Stimulated activated naive CD8-positive, alpha-beta T cell treated with anti-CD3 and anti-CD28 coated beads, Interleukin-15, amount 100 ng/mL, for 72 hours (primary cell): ENCODE data around the gene TMEM39A.

Source experiments
- ATAC-seq: fragments of 150-1000 bp; cut with Tn5 transposase; 2 replicates; pipeline ENCODE4 v1.10.0; 2021; ENCODE audit warnings: mild to moderate bottlenecking, moderate library complexity
- DNase-seq, 2 donors: peaks; one replicate each; pipeline ENCODE4 v3.0.0; 2021 to 2022
- H3K27ac Mint-ChIP-seq, 2 donors: one replicate each; pipeline ENCODE4 v1.8.0; 2022; ENCODE audit warnings: mild to moderate bottlenecking in 2 of 2, mixed read lengths in 2 of 2, moderate library complexity in 2 of 2
- H3K27me3 Mint-ChIP-seq: one replicate; pipeline ENCODE4 v1.8.0; 2022; ENCODE audit warnings: mixed read lengths
- H3K4me1 Mint-ChIP-seq: one replicate; pipeline ENCODE4 v1.8.0; 2022; ENCODE audit warnings: mild to moderate bottlenecking, mixed read lengths
- H3K4me3 Mint-ChIP-seq, 2 donors: one replicate each; pipeline ENCODE4 v1.8.0; 2022; ENCODE audit warnings: mild to moderate bottlenecking in 2 of 2, mixed read lengths in 2 of 2, moderate library complexity in 1 of 2
- H3K9me3 Mint-ChIP-seq, 2 donors: one replicate each; pipeline ENCODE4 v1.8.0; 2022; ENCODE audit warnings: mixed read lengths in 2 of 2

TMEM39A gene, protein sequence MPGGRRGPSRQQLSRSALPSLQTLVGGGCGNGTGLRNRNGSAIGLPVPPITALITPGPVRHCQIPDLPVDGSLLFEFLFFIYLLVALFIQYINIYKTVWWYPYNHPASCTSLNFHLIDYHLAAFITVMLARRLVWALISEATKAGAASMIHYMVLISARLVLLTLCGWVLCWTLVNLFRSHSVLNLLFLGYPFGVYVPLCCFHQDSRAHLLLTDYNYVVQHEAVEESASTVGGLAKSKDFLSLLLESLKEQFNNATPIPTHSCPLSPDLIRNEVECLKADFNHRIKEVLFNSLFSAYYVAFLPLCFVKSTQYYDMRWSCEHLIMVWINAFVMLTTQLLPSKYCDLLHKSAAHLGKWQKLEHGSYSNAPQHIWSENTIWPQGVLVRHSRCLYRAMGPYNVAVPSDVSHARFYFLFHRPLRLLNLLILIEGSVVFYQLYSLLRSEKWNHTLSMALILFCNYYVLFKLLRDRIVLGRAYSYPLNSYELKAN

DNA sequence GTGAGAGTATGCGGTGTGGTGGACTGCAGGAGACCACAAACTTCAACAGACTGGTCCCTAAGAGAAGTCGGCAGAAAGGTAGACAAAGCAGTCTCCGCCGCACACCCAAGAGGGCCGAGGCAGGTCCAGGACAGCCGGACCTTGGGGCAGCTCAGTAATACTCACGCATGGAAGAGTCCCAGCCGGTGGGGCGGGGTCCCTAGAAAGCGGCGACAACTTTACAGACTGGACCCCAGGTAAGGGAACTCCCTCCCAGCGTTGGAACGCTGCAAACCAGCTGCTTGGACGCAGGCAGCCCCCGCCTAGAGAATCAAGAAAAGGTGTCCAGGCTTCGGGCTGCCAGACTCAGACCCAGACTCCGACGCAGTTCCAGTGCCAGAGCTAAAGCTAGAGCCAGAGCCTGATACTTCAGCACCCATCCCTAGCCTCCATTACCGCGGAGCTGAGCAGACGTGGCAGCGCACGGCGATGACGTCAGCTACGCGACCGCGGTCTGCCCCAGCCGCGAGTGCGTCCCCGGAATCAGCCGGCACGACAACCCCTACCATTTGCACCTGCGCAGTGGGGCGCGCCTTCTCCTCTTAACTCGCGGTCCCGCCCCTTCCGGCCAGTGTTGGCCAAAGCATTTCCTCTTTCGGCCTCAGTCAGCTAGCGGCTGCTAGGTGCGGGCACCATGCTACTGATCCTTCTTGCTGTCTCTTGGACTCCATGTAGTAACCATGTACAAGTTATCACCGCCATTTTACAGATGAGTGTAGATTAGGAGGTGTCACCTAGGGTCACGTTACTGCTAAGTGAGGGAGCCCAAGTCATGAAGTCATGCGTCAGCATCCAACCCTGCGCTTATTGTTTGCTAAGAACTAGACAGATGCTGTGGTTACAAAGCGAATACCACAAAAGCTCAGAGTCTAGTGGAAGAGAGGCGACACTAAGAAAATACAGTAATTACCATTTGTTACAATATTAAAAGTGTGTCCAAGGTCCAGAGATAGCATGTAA lies at the start of gene TMEM39A:
Gene TMEM39A, minus strand, starts transcription at position 445 of the 999 bp plus-strand sequence. CDS start 1,541 bp downstream, outside the sequence.
- DNase-seq (peak; percentile 98 to 99), ATAC-seq (peak; percentile 94)
- peak within 1 kb of the TSS; percentile 89 to 90 for H3K4me3 Mint-ChIP-seq
- peak within 1 kb of the TSS; percentile 98 to 99 for H3K27ac Mint-ChIP-seq
- no peaks in the 10 kb centered on the region for H3K27me3 Mint-ChIP-seq
- H3K4me1 Mint-ChIP-seq, result peaks cover 39% of the 10 kb centered on the region
- peaks cover 0 to 5% of the 10 kb centered on the region in 2 donors for H3K9me3 Mint-ChIP-seq

DNA sequence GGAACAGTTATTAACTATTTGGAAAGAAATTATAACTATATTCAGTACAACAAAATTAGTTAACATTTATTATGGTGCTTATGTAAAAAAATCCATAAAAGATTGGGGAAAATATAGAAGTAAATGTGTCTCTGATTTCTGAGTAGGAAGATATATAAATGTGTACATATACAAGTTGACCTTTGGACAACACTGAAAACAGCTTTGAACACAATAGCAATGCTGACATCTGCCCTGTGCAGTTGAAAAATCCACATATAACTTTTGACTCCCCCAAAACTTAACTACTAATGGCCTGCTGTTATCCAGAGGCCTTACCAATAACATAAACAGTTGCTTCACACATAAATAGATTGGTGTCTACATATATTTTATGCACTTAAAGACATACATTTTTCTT lies 47.3 kb upstream of the TMEM39A start:
- H3K27ac Mint-ChIP-seq, result no peak overlapping the region
- no peaks in the 10 kb centered on the region for H3K9me3 Mint-ChIP-seq
- H3K4me3 Mint-ChIP-seq, result no peak overlapping the region
- no peak for DNase-seq
- no peak for ATAC-seq
- no peaks in the 10 kb centered on the region for H3K27me3 Mint-ChIP-seq
- H3K4me1 Mint-ChIP-seq, result peaks cover 32% of the 10 kb centered on the region

DNA sequence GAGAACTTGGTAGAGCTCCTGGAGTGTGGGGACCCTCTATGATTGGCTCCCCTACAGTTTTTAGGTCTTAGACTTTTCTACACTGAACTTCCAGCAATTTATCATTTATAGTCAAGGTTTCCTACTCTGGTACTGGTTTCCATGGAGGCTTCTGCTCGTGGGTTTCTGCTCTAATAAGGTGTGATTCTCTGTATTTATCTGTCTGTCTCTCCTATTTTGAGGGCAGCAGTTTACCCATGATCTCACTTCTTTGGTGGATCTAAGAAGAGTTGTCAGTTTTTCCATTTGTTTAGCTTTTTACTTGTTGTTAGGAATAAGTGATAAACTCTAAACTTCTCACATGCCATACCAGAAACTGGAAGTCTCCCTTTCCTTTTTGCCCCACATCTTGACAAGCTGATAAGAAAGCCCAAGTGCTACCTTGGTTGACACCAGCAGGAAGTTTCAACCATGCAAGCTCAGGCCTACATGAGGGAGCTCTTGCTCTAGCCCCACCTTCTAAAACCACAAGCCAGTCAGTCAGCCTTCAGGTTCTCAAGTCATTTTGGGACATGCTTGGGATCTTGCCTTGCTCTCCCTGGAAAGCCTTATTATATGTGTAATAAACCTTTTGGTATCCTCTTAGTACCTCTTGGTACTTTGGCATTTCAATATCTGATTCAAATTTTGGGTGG lies 44.9 kb upstream of the TMEM39A start:
- Mint-ChIP-seq H3K4me1 (peaks cover 33% of the 10 kb centered on the region), H3K27me3 (no peaks in the 10 kb centered on the region), H3K9me3 (peaks cover 0 to 4% of the 10 kb centered on the region in 2 donors), H3K4me3 (peak overlapping the region; percentile 6 to 53), H3K27ac (peak overlapping the region; percentile 87 to 89)
- ATAC-seq, result peak; percentile 91
- peak; percentile 17 to 27 for DNase-seq

DNA sequence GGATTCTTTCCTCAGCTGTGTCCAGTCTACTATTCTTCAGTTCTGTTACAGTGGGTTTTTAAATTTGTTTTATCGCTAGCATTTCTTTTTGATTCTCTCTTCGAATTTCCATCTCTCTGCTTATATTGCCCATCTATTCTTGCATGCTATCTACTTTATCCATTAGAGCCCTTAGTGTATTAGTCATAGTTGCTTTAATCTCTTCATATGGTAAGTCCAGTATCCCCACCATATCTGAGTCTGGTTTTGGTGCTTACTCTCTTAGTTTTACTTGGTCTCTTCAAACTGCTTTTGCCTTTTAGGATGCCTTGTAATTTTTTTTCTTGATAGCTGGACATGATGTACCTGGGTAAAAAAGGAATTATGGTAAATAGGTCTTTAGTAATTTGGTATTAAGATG lies 44.0 kb upstream of the TMEM39A start:
- Mint-ChIP-seq H3K4me1 (peaks cover 33% of the 10 kb centered on the region), H3K4me3 (peak overlapping the region; percentile 54 to 71)

DNA sequence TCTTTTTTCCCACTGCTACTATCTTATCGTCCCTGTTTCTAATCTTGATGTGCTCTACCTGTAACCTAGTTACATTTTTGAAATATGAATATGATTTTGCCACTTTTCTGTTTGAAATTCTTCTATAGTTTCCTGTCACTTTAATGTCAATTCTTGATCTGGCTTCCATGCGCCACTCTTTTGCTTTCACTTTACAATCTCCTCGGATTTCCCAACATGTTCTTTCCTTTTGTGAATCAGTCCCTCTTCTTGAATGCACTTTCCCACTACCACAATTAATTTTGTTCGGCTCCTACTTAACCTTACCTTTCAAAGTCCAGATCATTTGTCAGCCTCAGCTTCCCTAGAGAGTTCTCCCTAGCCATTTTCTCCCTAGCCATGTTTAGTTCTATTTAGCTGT lies 43.2 kb upstream of the TMEM39A start:
- DNase-seq (no peak), ATAC-seq (no peak)
- Mint-ChIP-seq H3K27ac (peak overlapping the region in 1 of 2 donors; percentile 93), H3K4me3 (peak overlapping the region; percentile 54 to 71), H3K4me1 (peaks cover 33% of the 10 kb centered on the region), H3K9me3 (peaks cover 0 to 4% of the 10 kb centered on the region in 2 donors), H3K27me3 (no peaks in the 10 kb centered on the region)

More for the DNA sequence above, 44.0 kb upstream of the TMEM39A start:
- Mint-ChIP-seq H3K27ac (peak overlapping the region; percentile 46 to 93), H3K9me3 (peaks cover 0 to 4% of the 10 kb centered on the region in 2 donors), H3K27me3 (no peaks in the 10 kb centered on the region)
- DNase-seq (no peak), ATAC-seq (peak; percentile 52)

DNA sequence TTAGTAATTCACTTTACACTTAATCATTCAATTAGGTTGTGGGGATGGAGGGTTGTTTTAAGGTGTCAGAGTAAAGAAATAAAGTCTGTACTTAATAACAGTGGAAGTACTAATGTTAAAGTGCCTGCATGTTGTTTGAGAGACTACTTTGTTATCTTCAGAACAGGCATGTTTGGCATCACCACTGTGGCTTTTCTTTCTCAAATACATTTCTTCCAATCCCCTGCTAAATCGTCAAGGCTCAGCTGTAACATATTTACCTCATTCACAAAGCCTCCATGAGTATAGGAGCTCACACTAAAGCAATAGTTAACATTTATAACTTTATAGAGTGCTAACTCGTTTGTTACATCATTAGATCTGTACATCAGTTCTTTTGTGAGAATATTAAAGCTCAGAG lies 37.5 kb upstream of the TMEM39A start:
- Mint-ChIP-seq H3K27me3 (no peaks in the 10 kb centered on the region), H3K9me3 (peaks cover 0 to 4% of the 10 kb centered on the region in 2 donors), H3K4me3 (peak overlapping the region; percentile 4 to 99), H3K27ac (no peak overlapping the region), H3K4me1 (peaks cover 41% of the 10 kb centered on the region)
- DNase-seq (no peak), ATAC-seq (no peak)

DNA sequence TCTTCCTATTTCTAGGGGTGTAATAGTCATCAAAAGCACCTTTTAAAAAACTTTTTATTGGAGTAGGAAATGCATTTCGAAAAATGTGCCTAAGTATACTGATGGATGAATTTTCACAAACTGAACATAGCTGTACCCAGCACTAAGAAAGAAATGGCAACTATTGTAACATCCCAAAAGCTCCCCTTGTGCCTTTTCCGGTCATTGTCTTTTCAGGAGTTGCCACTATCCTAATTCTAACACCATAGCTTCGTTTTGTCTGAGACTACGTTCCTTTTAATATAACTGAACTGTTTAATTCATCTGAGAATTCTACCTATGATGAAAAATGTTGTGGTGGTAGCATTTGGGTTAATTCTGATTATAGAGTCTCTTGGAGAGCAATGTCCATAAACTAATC lies 36.9 kb upstream of the TMEM39A start:
- H3K4me1 Mint-ChIP-seq, result peaks cover 38% of the 10 kb centered on the region
- DNase-seq (no peak), ATAC-seq (no peak)
- H3K27ac Mint-ChIP-seq, result peak overlapping the region in 1 of 2 donors; percentile 5
- peak overlapping the region; percentile 48 to 99 for H3K4me3 Mint-ChIP-seq
- H3K9me3 Mint-ChIP-seq, result peaks cover 0 to 4% of the 10 kb centered on the region in 2 donors
- H3K27me3 Mint-ChIP-seq, result no peaks in the 10 kb centered on the region

DNA sequence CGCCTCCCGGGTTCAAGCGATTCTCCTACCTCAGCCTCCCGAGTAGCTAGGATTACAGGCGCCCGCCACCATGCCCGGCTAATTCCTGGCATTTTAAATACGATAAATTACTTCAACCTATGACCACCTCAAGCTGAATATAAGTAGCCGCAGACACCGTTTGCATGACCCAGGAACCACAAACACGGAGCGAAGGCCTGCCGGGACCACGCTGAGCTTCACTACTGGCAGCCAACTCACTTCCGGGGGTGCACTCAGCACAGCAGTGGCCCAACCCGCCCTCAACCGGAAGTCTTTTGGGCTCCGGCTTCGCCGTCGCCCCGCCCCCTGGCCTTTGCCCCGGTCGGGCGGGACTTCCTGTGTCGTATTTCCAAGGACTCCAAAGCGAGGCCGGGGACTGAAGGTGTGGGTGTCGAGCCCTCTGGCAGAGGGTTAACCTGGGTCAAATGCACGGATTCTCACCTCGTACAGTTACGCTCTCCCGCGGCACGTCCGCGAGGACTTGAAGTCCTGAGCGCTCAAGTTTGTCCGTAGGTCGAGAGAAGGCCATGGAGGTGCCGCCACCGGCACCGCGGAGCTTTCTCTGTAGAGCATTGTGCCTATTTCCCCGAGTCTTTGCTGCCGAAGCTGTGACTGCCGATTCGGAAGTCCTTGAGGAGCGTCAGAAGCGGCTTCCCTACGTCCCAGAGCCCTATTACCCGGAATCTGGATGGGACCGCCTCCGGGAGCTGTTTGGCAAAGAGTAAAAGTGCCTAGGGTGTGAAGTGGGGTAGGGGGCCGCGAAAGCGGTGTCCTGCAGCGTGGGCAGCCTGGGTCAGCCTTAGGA lies 35.0 kb upstream of the TMEM39A start, which contains the start of gene TIMMDC1:
Gene TIMMDC1, plus strand, starts transcription at position 362 of the 826 bp plus-strand sequence. Its CDS starts 187 bp downstream, at position 549.
- H3K9me3 Mint-ChIP-seq, result no peaks in the 10 kb centered on the region
- H3K4me1 Mint-ChIP-seq, result peaks cover 46% of the 10 kb centered on the region
- DNase-seq (peak; percentile 94 to 97), ATAC-seq (peak; percentile 99)
- no peaks in the 10 kb centered on the region for H3K27me3 Mint-ChIP-seq
- peak within 1 kb of the TSS; percentile 98 to 100 for H3K27ac Mint-ChIP-seq
- H3K4me3 Mint-ChIP-seq, result peak within 1 kb of the TSS; percentile 99 to 100

DNA sequence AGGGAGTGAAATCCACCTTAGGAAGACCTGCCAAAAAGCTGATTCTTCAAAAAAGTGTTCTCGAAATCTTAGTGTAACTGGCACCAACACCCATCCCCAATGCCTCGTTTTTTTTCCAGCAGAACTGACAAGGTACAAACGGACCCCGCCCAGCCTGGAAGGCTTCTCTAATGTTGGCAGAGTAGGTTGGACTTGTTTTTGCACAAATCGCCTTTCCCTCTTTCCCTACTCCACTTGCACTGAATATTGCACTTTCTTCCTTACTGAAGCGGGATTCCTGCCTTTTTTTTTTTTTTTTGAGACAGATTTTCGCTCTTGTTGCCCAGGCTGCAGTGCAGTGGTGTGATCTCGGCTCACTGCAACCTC lies 34.4 kb upstream of the TMEM39A start:
- peaks cover 52% of the 10 kb centered on the region for H3K4me1 Mint-ChIP-seq
- no peaks in the 10 kb centered on the region for H3K27me3 Mint-ChIP-seq
- H3K4me3 Mint-ChIP-seq, result peak overlapping the region; percentile 99 to 100
- no peaks in the 10 kb centered on the region for H3K9me3 Mint-ChIP-seq
- DNase-seq (no peak), ATAC-seq (no peak)
- peak overlapping the region; percentile 98 to 100 for H3K27ac Mint-ChIP-seq

DNA sequence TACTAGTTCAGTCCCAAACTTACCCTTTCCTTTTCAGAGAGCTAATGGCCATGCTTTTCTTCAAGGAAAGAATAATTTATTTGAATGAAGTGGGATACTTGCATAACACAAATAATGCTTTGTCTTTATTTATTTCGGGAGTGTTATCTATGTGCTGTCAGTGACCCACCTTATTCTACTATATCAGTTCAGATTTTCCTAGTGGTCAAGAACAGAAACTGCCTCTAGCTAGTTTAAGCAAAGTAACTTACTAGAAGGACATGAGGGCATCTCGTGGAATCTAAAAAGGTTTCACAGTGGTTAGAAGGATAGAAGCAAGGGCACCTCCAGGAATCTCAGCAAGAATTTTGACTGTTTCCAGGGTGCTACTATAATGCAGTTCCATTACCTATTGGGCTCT lies 31.2 kb upstream of the TMEM39A start:
- no peak for ATAC-seq
- Mint-ChIP-seq H3K27me3 (no peaks in the 10 kb centered on the region), H3K4me1 (peaks cover 42% of the 10 kb centered on the region), H3K9me3 (no peaks in the 10 kb centered on the region), H3K27ac (no peak overlapping the region), H3K4me3 (no peak overlapping the region)
- no peak for DNase-seq

DNA sequence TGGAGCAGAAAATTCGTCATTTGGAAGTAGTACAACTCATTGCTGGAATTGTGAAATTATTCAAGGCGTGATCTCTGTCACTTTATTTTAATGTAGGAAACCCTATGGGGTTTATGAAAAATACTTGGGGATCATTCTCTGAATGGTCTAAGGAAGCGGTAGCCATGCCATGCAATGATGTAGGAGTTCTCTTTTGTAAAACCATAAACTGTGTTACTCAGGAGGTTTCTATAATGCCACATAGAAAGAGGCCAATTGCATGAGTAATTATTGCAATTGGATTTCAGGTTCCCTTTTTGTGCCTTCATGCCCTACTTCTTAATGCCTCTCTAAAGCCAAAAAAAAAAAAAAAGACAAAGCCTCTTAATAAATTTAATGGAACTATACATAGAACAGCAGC lies 29.4 kb upstream of the TMEM39A start:
- DNase-seq (no peak), ATAC-seq (no peak)
- Mint-ChIP-seq H3K27ac (peak overlapping the region in 1 of 2 donors; percentile 24), H3K4me3 (no peak overlapping the region), H3K27me3 (no peaks in the 10 kb centered on the region), H3K4me1 (peaks cover 33% of the 10 kb centered on the region), H3K9me3 (no peaks in the 10 kb centered on the region)

DNA sequence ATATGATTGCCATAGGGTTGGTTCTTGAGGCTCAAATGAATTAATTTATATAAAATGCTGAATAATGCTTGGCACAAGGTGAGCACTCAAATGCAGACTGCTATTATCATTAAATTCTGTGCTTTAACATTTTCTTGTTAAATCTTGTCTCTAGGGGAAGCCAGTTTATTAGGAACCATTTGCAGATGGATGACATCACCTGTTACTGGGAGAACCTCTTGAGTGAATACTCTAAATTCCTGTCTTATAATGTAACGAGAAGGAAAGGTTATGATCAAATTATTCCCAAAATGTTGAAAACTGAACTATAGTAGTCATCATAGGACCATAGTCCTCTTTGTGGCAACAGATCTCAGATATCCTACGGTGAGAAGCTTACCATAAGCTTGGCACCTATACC lies 28.7 kb upstream of the TMEM39A start:
- H3K27ac Mint-ChIP-seq, result no peak overlapping the region
- H3K4me3 Mint-ChIP-seq, result no peak overlapping the region
- no peaks in the 10 kb centered on the region for H3K27me3 Mint-ChIP-seq
- ATAC-seq (no peak), DNase-seq (no peak)
- no peaks in the 10 kb centered on the region for H3K9me3 Mint-ChIP-seq
- peaks cover 27% of the 10 kb centered on the region for H3K4me1 Mint-ChIP-seq

DNA sequence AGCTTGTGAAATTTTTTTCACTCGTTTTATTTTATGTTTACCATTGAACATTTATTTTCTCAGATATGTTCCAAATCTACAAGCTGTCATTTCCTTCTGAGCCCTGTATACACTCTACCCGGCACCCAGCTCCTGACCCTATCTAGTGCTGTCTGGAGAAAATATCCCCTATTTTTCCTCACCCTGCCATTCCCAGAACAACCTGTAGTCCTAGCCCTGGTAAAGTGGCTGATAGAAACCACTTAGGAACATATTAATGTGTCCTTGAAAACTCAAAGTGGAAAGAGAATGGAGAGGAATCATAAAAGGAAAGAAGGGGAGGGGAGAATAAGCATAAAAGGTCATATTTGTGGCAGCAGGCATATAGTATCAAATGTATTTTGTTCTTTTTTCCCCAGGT lies 26.7 kb upstream of the TMEM39A start:
- DNase-seq, result no peak
- Mint-ChIP-seq H3K4me1 (peaks cover 19% of the 10 kb centered on the region), H3K27me3 (no peaks in the 10 kb centered on the region), H3K27ac (peak overlapping the region in 1 of 2 donors; percentile 43), H3K4me3 (no peak overlapping the region), H3K9me3 (no peaks in the 10 kb centered on the region)
- no peak for ATAC-seq

DNA sequence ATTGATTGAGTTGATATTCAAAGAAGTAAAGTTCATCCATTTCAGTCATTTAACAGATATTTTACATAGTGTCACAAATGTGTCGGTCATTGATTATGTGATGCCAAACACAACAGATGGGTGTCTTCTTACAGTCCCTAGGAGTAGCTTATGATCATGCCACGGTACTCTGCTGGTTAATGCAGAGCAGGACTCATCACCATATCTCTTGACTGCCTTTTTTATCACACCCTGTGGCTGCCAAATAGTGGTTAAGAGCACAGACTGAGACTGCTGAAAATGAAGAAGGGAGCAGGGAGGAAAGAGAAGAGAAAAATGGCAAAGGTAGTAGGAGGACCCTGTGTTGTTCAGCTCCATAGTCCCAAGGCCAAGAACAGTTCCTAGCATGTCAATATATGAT lies 22.1 kb upstream of the TMEM39A start:
- DNase-seq, result no peak
- no peak overlapping the region for H3K4me3 Mint-ChIP-seq
- H3K4me1 Mint-ChIP-seq, result no peaks in the 10 kb centered on the region
- ATAC-seq, result no peak
- H3K27me3 Mint-ChIP-seq, result no peaks in the 10 kb centered on the region
- H3K27ac Mint-ChIP-seq, result no peak overlapping the region
- H3K9me3 Mint-ChIP-seq, result no peaks in the 10 kb centered on the region
